Measurements from ENCODE around the gene TMEM40. TPM values are rescaled to one million over a fixed set of nuclear protein-coding genes. Genes with fewer than 3 reads are reported as not detected.

Gene TMEM40
- total RNA-seq, 4 donors from 2014 or later = not detected

DNA sequence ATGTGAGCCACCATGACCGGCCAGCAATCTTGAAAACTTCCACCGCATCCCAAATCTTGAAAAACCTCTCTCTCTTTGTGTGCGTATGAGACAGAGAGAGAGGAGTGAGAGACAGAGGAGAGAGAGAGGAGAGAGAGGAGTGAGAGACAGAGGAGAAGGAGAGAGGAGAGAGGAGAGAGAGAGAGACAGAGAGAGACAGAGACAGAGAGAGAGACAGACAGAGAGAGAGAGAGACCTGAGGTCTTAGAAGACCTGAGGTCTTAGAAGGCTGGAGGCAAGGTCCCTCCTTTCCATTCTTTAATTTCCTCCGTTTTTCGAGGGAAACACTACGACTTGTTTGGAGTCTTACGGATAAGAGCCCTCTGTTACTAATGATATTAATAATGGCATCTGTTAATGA, 39.5 kb downstream of the TMEM40 start:
- Histone ChIP-seq H3K36me3 (no peaks in the 10 kb centered on the region), H3K27ac (no peak overlapping the region), H3K9me3 (no peaks in the 10 kb centered on the region), H3K27me3 (no peaks in the 10 kb centered on the region), H3K4me1 (no peaks in the 10 kb centered on the region), H3K4me3 (replicated peaks in 1 of 3) (no peak overlapping the region)
- DNase-seq = no peak
- 35 to 40% methylated on average over 7 of the region's 7 CpGs for WGBS, 2 donors
- no peak for TF ChIP-seq POLR2A (IDR thresholded peaks at IDR 0.05)
- TF ChIP-seq, protein P1, sequence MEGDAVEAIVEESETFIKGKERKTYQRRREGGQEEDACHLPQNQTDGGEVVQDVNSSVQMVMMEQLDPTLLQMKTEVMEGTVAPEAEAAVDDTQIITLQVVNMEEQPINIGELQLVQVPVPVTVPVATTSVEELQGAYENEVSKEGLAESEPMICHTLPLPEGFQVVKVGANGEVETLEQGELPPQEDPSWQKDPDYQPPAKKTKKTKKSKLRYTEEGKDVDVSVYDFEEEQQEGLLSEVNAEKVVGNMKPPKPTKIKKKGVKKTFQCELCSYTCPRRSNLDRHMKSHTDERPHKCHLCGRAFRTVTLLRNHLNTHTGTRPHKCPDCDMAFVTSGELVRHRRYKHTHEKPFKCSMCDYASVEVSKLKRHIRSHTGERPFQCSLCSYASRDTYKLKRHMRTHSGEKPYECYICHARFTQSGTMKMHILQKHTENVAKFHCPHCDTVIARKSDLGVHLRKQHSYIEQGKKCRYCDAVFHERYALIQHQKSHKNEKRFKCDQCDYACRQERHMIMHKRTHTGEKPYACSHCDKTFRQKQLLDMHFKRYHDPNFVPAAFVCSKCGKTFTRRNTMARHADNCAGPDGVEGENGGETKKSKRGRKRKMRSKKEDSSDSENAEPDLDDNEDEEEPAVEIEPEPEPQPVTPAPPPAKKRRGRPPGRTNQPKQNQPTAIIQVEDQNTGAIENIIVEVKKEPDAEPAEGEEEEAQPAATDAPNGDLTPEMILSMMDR (IDR thresholded peaks at IDR 0.05) = no peak
- intact Hi-C loops (cut with DNase I) = no loop called here

DNA sequence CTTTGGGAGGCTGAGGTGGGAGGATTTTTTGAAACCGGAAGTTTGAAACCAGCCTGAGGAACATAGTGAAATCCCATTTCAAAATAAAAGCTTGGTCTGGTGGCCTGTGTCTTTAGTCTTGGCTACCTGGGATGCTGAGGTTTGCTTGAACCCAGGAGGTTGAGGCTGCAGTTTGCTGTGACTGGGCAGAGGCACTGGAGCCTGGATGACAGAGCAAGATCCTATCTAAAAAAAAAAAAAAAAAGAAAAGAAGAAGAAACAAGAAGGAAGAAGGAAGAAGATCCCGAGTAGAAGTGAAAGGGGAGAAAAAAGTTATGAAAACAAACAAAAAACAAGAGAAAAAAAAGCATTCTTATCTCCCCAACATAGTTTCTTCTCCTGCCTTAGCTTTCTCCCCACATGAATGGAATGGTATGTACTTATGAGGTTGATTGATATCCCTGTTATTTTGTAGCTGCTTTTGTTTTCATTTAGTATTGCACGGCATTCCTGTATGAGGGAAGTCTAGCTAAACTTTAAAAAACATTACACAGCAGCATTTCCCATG, 42.4 kb downstream of the TMEM40 start:
- no peak overlapping the region for H3K27ac ChIP-seq
- DNase-seq = no peak
- no peaks in the 10 kb centered on the region for H3K9me3 ChIP-seq
- no peak overlapping the region for H3K4me3 ChIP-seq (replicated peaks in 1 of 3)
- no peaks in the 10 kb centered on the region for H3K36me3 ChIP-seq
- WGBS, 2 donors = 38 to 50% methylated on average over 3 of the region's 3 CpGs
- TF ChIP-seq, protein P1 (IDR thresholded peaks at IDR 0.05) = no peak
- TF ChIP-seq POLR2A (IDR thresholded peaks at IDR 0.05) = no peak
- intact Hi-C loops (cut with DNase I) = no loop called here
- H3K27me3 ChIP-seq = no peaks in the 10 kb centered on the region
- H3K4me1 ChIP-seq = no peaks in the 10 kb centered on the region

DNA sequence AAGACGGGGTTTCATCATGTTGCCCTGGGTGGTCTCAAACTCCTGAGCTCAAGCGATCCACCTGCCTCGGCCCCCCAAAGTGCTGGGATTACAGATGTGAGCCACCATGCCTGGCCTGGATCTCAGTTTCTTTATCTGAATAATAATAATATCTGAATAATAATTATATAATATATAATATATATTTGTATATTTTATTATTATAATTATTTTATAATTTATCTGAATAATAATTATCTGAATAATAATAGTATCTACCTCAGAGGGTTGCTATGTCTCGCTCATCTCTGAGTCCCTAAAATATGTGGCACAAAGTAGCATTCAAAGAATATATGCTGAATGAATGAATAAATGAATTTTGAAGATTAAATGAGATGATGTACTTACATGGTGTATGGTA, 44.8 kb downstream of the TMEM40 start:
- no peaks in the 10 kb centered on the region for H3K4me1 ChIP-seq
- no peak overlapping the region for H3K27ac ChIP-seq
- no peaks in the 10 kb centered on the region for H3K9me3 ChIP-seq
- no peaks in the 10 kb centered on the region for H3K36me3 ChIP-seq
- no peak overlapping the region for H3K4me3 ChIP-seq (replicated peaks in 1 of 3)
- TF ChIP-seq POLR2A (IDR thresholded peaks at IDR 0.05) = no peak
- TF ChIP-seq, protein P1 (IDR thresholded peaks at IDR 0.05) = no peak
- intact Hi-C loops (cut with DNase I) = no loop called here
- 97% methylated on average over 4 of the region's 4 CpGs for WGBS, 2 donors
- no peaks in the 10 kb centered on the region for H3K27me3 ChIP-seq
- no peak for DNase-seq

DNA sequence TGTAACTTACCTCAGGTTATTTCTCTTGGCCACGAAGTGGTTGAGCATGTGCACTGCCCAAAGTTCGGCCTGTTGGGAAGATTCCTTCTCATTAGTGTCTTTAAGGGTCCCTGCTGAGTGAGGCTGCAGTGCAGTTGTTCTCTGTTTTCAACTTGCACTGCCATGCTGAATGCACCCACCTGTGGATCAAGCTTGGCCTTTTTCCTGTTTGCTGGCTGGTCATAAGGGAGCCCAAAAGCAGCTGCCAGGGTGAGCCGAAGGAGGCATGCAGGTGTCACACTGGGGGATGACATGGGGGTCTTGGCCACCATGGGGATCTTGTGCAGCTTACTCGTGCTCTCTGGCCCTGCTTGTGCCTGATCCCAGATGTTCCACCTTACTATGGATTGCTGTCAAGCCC, 49.0 kb downstream of the TMEM40 start:
- Histone ChIP-seq H3K4me1 (no peaks in the 10 kb centered on the region), H3K27ac (no peak overlapping the region), H3K36me3 (no peaks in the 10 kb centered on the region), H3K9me3 (no peaks in the 10 kb centered on the region), H3K27me3 (no peaks in the 10 kb centered on the region), H3K4me3 (replicated peaks in 1 of 3) (no peak overlapping the region)
- DNase-seq = no peak
- intact Hi-C loops (cut with DNase I) = no loop called here
- 80 to 87% methylated on average over 4 of the region's 4 CpGs for WGBS, 2 donors
- TF ChIP-seq, protein P1 (IDR thresholded peaks at IDR 0.05) = no peak
- no peak for TF ChIP-seq POLR2A (IDR thresholded peaks at IDR 0.05)

DNA sequence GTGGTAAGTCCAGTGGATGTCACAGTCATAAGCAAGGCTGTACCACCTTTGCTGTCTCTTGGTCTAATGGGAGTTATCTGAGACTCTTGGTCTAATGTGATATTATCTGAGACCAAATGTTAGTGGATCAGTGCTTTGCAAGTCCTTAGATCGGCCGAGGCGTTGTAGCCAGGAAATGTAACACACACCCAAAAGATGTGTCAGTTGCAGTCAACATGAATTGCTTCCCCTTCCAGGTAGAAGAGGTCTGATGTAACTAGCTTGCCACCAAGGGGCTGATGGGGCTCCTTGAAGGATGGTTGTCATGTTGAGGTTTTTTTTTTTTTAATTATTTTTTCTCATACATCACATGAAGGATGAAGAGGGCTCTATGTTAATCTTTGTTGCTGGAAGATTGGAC, 49.7 kb downstream of the TMEM40 start:
- DNase-seq = no peak
- Histone ChIP-seq H3K4me3 (replicated peaks in 1 of 3) (no peak overlapping the region), H3K27me3 (no peaks in the 10 kb centered on the region), H3K9me3 (no peaks in the 10 kb centered on the region), H3K4me1 (no peaks in the 10 kb centered on the region), H3K27ac (no peak overlapping the region), H3K36me3 (no peaks in the 10 kb centered on the region)
- intact Hi-C loops (cut with DNase I) = no loop called here
- TF ChIP-seq, protein P1 (IDR thresholded peaks at IDR 0.05) = no peak
- no peak for TF ChIP-seq POLR2A (IDR thresholded peaks at IDR 0.05)
- WGBS, 2 donors = 91 to 96% methylated on average over 3 of the region's 3 CpGs

Data from thyroid gland (tissue), 4 donors.